ENCODE results near the gene ETV2. TPM values are rescaled to one million over a fixed set of nuclear protein-coding genes. Genes with fewer than 3 reads are reported as not detected.
A peak's percentile ranks its signal among the peaks of the same experiment; 100 is the strongest.

The ETV2 gene
- total and polyA plus RNA-seq, 12 donors: 0.38 to 5.3 (median 2.2) TPM; not detected in 2

- DNase-seq: no peak
- no peak overlapping the region for H3K4me3 ChIP-seq
- H3K27me3 ChIP-seq: no peaks in the 10 kb centered on the region
- no peaks in the 10 kb centered on the region for H3K36me3 ChIP-seq (replicated peaks in 1 of 2)
- H3K9me3 ChIP-seq (replicated peaks in 1 of 3): no peaks in the 10 kb centered on the region
- WGBS, 4 donors: 63 to 91% (median 71%) methylated on average over 2 of the region's 2 CpGs
- TF ChIP-seq CTCF (IDR thresholded peaks at IDR 0.05) (no peak), POLR2A (IDR thresholded peaks at IDR 0.05) (no peak)
- intact Hi-C loops (cut with DNase I): no loop called here
- no peak overlapping the region for H3K27ac ChIP-seq
- H3K4me1 ChIP-seq (replicated peaks in 1 of 2): peaks cover 5 to 9% of the 10 kb centered on the region in 2 donors
These were observed 33.3 kb upstream of the ETV2 start for GRCh38 chr19:35608251-35608650.

GRCh38 chr19:35609851-35610353 lies 31.6 kb upstream of the ETV2 start:
- TF ChIP-seq CTCF (IDR thresholded peaks at IDR 0.05) (no peak), POLR2A (IDR thresholded peaks at IDR 0.05) (no peak)
- 57 to 73% (median 63%) methylated on average over 4 to 6 of the region's 6 CpGs for WGBS, 4 donors
- no peak for DNase-seq
- Histone ChIP-seq H3K27ac (no peak overlapping the region), H3K4me3 (no peak overlapping the region), H3K27me3 (no peaks in the 10 kb centered on the region), H3K4me1 (replicated peaks in 1 of 2) (peaks cover 6 to 10% of the 10 kb centered on the region in 2 donors), H3K9me3 (replicated peaks in 1 of 3) (no peaks in the 10 kb centered on the region), H3K36me3 (replicated peaks in 1 of 2) (no peaks in the 10 kb centered on the region)
- intact Hi-C loops (cut with DNase I): no loop called here

GRCh38 chr19:35612224-35612558 lies 29.4 kb upstream of the ETV2 start:
- peak overlapping the region in 2 of 4 donors; percentile 58 to 78 for H3K4me3 ChIP-seq
- no peaks in the 10 kb centered on the region for H3K27me3 ChIP-seq
- 26 to 36% (median 30%) methylated on average over 9 of the region's 9 CpGs for WGBS, 4 donors
- no peak for TF ChIP-seq POLR2A (IDR thresholded peaks at IDR 0.05)
- no peak for TF ChIP-seq CTCF (IDR thresholded peaks at IDR 0.05)
- intact Hi-C loops (cut with DNase I): no loop called here
- H3K27ac ChIP-seq: no peak overlapping the region
- H3K9me3 ChIP-seq (replicated peaks in 1 of 3): no peaks in the 10 kb centered on the region
- no peak for DNase-seq
- no peaks in the 10 kb centered on the region for H3K36me3 ChIP-seq (replicated peaks in 1 of 2)
- H3K4me1 ChIP-seq (replicated peaks in 1 of 2): peaks cover 6 to 10% of the 10 kb centered on the region in 2 donors

GRCh38 chr19:35612559-35613321 lies 28.8 kb upstream of the ETV2 start, which contains the start of gene HAUS5:
Gene HAUS5, plus strand, starts transcription at chr19:35612735. Its CDS starts 60 bp downstream, at chr19:35612795.
- H3K36me3 ChIP-seq (replicated peaks in 1 of 2): no peaks in the 10 kb centered on the region
- WGBS, 4 donors: 0 to 12% (median 1%) methylated on average over 9 to 47 of the region's 47 CpGs
- intact Hi-C loops (cut with DNase I): no loop called here
- H3K27me3 ChIP-seq: no peaks in the 10 kb centered on the region
- H3K9me3 ChIP-seq (replicated peaks in 1 of 3): no peaks in the 10 kb centered on the region
- peaks cover 6 to 10% of the 10 kb centered on the region in 2 donors for H3K4me1 ChIP-seq (replicated peaks in 1 of 2)
- peak within 1 kb of the TSS; percentile 45 to 78 (median 52) for H3K4me3 ChIP-seq
- DNase-seq: peak; percentile 88 to 98 (median 96)
- peak within 1 kb of the TSS in 2 of 5 donors; percentile 17 to 55 for H3K27ac ChIP-seq
- TF ChIP-seq POLR2A (IDR thresholded peaks at IDR 0.05) (peak; percentile 34 to 40), CTCF (IDR thresholded peaks at IDR 0.05) (peak in 4 of 6 experiments; percentile 22 to 36 (median 32))

All from adrenal gland (tissue), 12 donors.